Neural crest cell (in vitro differentiated cells): Measurements from ENCODE around the gene TNS3. TPM values are rescaled to one million over a fixed set of nuclear protein-coding genes. Genes with fewer than 3 reads are reported as not detected.
A peak's percentile ranks its signal among the peaks of the same experiment; 100 is the strongest.
"Not testable (repeated sequence)": the region's sequence is repeated elsewhere in the genome, so short reads cannot be mapped to it uniquely, and the experiment has no call there.

Source experiments
- DNase-seq: peaks from one replicate; pipeline ENCODE4 v3.0.0; 2021; ENCODE audit warnings: low read depth, mixed read lengths, low spot score
- H3K27ac Mint-ChIP-seq: one replicate; pipeline ENCODE4 v1.8.0; 2021; ENCODE audit warnings: mild to moderate bottlenecking, mixed read lengths; ENCODE audit not compliant: unreplicated experiment
- H3K27me3 Mint-ChIP-seq: 2 replicates; pipeline ENCODE4 v1.8.0; 2021; ENCODE audit warnings: low read depth, mild to moderate bottlenecking, mixed read lengths
- H3K36me3 Mint-ChIP-seq: 2 replicates; pipeline ENCODE4 v1.8.0; 2021; ENCODE audit warnings: low read depth, mild to moderate bottlenecking, mixed read lengths
- H3K4me1 Mint-ChIP-seq: 2 replicates; pipeline ENCODE4 v1.8.0; 2021; ENCODE audit warnings: mixed read lengths
- H3K4me3 Mint-ChIP-seq: one replicate; pipeline ENCODE4 v1.8.0; 2021; ENCODE audit warnings: mild to moderate bottlenecking, mixed read lengths
- H3K9me3 Mint-ChIP-seq: 2 replicates; pipeline ENCODE4 v1.8.0; 2021; ENCODE audit warnings: mixed read lengths
- CTCF ChIP-seq: fragments of 200-600 bp; sonication (generic); conservative IDR thresholded peaks from 2 replicates; pipeline ENCODE4 v1.5.0; 2021; ENCODE audit warnings: antibody characterized with exemption, mild to moderate bottlenecking
- total RNA-seq: library from RNA; stranded (reverse); gene quantifications from 2 replicates; pipeline ENCODE4 v1.2.1, GENCODE V29; 2021

Gene TNS3
- total RNA-seq, 1 donor from 2014 or later: 26.4 TPM

DNA sequence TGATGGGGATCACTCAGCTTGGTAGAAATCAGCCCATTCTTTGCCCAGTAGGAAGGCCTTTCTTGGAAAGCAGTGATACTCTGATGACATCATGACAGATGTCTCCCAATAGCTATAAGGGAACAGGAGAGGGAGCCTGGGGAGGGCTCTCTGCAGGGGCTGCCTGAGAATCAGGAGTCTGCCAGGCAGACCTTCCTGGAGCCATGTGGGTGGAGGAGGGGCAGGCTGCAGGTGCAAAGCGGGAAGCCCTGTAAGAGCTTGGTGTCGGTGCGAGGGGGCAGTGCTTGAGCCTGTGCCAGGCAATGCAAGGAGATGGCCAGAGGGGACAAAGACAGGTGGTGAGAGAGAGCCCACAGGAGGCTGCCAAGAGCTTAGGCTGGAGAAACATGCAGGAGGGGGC lies 5.0 kb upstream of the TNS3 start:
- no peak for TF ChIP-seq CTCF
- no peak for DNase-seq
- H3K4me3 Mint-ChIP-seq: peak overlapping the region; percentile 17
- H3K27me3 Mint-ChIP-seq: peaks cover 13% of the 10 kb centered on the region
- peaks cover 5% of the 10 kb centered on the region for H3K9me3 Mint-ChIP-seq
- H3K27ac Mint-ChIP-seq: no peak overlapping the region
- peaks cover 9% of the 10 kb centered on the region for H3K4me1 Mint-ChIP-seq
- no peaks in the 10 kb centered on the region for H3K36me3 Mint-ChIP-seq

- not testable (repeated sequence) for H3K4me3 Mint-ChIP-seq, H3K27ac Mint-ChIP-seq, H3K36me3 Mint-ChIP-seq, H3K4me1 Mint-ChIP-seq, DNase-seq, H3K9me3 Mint-ChIP-seq
- H3K27me3 Mint-ChIP-seq: peaks cover 13% of the 10 kb centered on the region
Observed at GRCh38 chr7:47586161-47586670, 4.3 kb upstream of the TNS3 start.

DNA sequence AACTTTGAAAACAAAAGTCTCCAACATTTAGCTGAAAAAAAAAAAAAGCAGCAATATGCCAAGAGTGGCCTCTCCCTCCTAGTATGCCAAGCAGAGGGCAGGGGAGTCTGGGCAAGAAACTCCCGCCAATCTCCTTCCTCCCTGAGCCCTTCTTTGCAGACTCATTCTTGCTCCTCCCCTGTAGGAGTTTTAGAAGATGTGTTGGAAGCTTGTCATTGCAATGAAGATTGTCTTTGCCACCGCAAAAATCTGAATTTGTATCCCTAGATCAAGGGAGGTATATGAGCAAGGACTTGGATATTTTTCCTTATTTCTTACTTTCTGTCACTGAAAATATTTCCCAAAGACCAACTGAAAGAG lies 2.6 kb upstream of the TNS3 start:
- no peak for DNase-seq
- no peaks in the 10 kb centered on the region for H3K36me3 Mint-ChIP-seq
- no peak overlapping the region for H3K27ac Mint-ChIP-seq
- H3K9me3 Mint-ChIP-seq: peaks cover 5% of the 10 kb centered on the region
- H3K27me3 Mint-ChIP-seq: peaks cover 16% of the 10 kb centered on the region
- peak overlapping the region; percentile 81 for H3K4me3 Mint-ChIP-seq
- TF ChIP-seq CTCF: no peak
- peaks cover 20% of the 10 kb centered on the region for H3K4me1 Mint-ChIP-seq

DNA sequence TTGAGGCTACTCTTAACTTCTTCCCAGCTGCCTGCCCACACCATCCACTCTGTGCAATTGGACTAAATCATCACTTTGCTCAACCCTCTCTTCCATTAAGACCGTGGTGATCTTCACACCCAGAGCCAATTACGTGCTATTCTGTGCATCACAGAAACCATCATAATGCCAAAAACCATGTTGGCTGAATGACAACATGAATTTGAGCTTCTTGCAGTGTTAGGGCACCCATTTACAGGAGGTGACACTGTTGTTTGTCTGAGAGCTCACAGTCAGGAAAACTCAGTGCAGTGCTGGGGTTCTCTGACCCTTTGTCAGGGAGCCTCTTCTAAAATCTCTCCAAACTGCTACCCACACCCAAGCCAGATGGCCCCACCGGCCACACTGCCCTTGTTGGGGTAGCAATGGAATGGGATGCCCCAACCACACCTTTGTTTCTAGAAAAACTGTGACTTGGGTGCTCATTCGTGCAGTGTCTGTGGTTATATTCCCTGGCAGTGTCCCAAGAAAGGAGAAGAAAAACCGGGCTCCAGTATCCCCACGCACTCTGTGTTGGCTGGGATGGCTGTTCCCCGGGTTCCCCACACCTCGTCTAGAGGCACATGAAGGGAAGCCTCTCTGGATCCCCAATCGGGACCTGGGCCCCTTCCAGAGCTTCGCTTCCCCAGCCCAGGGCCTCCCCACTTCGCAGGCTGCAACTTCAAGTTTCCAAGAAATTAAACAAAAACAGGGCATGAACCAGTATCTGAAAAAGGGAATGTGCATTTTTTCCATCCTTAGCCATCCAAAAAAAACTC lies 2.0 kb upstream of the TNS3 start:
- Mint-ChIP-seq H3K4me3 (peak overlapping the region; percentile 84), H3K36me3 (no peaks in the 10 kb centered on the region), H3K27ac (no peak overlapping the region), H3K9me3 (peaks cover 5% of the 10 kb centered on the region), H3K4me1 (peaks cover 24% of the 10 kb centered on the region), H3K27me3 (peaks cover 16% of the 10 kb centered on the region)
- no peak for DNase-seq
- no peak for TF ChIP-seq CTCF

DNA sequence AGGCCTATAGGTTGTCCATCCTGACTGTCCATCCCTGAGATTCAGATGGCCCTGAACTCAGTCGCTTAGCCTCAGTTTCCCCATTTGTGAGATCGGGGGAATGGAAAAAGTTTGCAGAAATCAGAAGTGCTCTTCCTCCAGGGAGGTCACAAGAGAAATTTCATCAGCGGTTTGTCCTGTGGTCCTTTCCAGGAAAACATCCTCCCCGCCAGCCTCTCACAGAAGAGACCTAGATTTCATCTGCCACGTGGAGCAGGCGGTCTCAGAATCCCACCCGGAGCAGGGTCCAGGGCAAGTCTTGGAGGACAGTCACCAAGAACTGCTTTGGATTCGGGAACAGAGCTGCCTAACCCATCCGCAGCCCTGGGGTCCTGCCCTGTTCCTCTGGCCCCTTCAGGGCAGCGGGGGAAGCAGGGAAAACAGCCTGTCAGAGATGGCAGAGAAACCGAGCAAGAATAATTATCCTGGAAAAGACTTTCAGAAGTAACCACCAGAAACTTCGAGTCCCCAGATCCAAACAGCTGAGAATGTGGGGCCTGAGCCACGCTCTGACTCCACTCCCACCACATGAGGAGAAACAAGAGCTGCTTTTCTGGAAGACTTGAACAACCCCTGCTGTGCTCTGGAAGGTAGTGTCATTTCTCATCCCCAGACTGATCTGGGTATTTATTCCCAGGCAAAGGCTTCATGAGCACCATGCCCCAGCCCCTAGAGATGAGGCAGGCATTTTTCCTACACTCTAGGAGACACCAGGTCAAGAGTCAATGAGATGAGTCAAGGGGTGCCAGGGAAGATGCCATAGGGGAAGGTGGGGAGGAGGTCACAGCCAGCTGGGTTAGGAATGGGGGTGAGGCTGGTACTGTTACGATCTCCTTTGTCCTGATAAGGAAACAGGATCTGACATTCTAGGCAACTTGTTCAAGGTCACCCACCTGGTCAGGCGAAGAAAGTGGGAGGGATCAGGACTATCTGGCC lies 1.1 kb upstream of the TNS3 start:
- no peaks in the 10 kb centered on the region for H3K36me3 Mint-ChIP-seq
- TF ChIP-seq CTCF: no peak
- peak overlapping the region; percentile 84 for H3K4me3 Mint-ChIP-seq
- no peak for DNase-seq
- H3K4me1 Mint-ChIP-seq: peaks cover 26% of the 10 kb centered on the region
- no peak overlapping the region for H3K27ac Mint-ChIP-seq
- peaks cover 16% of the 10 kb centered on the region for H3K27me3 Mint-ChIP-seq
- H3K9me3 Mint-ChIP-seq: peaks cover 5% of the 10 kb centered on the region
